HG03175 (cell line): ENCODE measurements around the gene TSPAN6.

Experiments used
- ATAC-seq: cut with Tn5 transposase; IDR thresholded peaks from one replicate; pipeline ENCODE4 v1.9.1; 2021; ENCODE audit warnings: mild to moderate bottlenecking, moderate library complexity; ENCODE audit not compliant: unreplicated experiment

TSPAN6 gene, protein sequence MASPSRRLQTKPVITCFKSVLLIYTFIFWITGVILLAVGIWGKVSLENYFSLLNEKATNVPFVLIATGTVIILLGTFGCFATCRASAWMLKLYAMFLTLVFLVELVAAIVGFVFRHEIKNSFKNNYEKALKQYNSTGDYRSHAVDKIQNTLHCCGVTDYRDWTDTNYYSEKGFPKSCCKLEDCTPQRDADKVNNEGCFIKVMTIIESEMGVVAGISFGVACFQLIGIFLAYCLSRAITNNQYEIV

DNA sequence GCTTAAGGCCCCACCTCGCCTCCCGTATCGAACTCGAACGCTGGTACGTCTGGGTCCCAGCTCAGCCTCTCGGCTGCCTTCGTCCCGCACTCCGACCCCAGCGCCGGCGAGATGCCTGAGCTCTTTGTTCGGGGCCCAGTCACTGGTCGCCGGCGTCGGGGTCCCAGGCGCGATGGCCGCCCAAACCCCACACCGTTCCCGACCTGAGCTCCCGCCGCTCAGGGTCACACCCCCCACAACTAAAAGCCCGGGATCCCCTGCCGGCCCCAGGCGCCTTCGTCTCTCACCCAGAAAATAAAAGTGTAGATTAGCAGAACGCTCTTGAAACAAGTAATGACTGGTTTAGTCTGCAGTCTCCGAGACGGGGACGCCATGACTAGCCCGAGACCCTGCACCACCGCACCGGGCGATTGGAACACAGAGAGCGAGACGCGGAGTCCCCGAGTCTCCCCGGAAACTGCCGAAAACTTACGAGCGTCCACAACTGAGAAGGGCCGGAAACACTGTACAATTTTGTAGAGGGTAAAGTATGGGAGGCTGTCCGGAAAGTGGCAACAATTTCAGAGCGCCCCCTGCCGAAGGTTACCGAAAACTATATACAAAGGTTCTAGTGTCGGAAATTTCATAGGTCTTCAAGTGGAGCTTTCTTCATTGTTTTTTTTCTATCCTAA is at the start of gene TSPAN6:
TSS of gene TSPAN6 (minus strand) at position 486 of the 671 bp plus-strand sequence. CDS start at position 374, 112 bp downstream.
- peak; percentile 100 for ATAC-seq

DNA sequence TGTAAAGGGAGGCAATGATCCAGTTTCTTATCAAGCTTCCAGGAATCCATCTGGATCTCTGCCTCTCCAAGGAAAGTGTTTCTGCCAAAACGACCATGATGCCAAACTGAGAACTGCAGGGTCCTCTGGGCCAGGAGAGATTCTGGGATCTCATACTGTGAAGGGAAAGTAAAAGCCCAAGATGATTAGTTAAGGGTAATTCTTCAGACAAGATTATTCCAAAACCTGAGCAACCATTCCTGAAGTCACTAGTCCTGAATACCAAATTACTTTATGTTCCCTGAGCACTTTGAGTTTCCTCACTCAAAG is 49.3 kb upstream of the TSPAN6 start:
- ATAC-seq, result peak; percentile 8

DNA sequence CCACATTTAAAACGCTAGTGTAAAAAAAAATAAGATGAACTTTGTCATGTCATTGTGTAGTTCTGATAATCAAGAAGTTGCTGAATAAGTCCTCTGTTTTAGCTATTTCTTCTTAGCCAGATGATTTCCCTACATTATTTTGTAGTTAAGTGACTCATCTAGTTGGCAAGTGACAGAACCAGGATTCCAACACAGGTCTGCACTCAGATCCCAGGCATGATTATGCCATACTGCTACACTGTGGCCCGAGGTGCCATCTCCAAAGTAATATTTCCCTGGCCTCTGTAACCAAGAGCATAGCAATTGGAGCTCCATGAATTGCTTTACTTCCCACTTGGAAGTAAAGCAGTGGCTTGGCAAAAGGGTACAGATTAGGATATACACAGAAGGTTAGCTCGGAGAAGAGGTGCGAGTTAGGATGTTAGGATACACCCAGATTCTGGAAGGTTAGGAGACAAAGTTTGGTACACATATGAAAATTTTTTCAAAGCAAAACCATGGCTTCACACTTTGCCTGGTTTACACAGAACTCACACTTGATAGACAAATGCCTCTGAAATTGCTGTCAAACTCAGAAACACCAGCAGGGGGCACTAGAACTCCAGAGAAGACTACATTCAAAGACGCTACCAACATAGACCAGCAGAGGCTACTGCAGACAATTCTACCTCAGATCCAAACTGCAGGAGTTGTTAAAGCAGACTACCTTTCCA is 48.8 kb upstream of the TSPAN6 start:
- ATAC-seq, result peak; percentile 85

DNA sequence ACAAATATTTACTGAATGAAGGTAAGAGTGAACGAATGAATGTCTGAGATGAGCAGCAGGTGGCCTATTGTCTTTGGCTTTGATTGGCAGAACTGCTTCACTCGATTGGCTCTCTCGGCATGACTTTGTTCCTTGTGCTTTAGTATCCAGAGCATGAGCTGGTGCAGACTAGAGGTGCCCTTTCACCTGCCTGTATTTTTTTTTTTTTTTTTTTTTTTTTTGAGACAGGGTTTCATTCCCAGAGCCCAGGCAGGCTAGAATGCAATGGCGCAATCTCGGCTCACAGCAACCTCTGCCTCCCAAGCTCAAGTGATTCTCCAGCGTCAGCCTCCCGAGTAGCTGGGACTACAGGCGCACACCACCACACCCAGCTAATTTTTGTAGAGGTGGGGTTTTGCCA is 46.3 kb upstream of the TSPAN6 start:
- no peak for ATAC-seq

DNA sequence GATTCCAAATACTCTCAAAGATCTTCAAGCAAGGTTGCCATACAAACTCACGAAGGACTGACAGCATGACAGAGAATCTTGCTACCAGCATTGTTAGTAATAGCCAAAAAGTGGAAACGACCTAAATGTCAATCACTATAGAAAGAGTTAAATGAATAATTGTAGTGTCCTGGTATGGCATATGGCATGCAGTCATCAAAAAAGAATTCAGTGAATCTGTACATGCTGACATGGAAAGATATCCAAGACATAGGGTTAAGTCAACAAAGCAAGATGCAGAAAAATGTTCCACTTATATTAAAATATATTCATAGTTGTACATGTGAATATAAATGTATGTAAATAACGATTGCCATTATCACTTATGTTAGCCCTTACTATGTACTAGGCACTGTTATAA is 45.0 kb upstream of the TSPAN6 start:
- ATAC-seq, result no peak

DNA sequence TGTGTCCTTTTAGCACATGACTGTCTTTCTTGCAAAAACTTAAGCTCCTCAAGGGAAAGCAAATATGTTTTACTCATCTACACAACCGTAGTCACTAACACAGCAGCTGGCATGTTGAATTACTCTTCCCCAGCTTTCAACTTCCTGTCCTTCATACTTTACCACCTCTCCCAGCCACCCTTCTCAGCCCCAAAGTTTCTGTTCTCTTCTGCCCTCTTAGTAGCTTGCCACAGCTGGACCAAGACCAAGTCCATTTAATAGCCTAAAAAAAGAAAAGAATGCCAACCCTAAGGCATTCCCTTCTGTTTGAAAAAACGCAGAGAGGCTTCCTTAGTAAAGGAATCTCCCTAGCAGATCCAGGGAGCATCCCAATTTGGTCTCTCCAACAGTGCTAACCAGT is 44.1 kb upstream of the TSPAN6 start:
- no peak for ATAC-seq

DNA sequence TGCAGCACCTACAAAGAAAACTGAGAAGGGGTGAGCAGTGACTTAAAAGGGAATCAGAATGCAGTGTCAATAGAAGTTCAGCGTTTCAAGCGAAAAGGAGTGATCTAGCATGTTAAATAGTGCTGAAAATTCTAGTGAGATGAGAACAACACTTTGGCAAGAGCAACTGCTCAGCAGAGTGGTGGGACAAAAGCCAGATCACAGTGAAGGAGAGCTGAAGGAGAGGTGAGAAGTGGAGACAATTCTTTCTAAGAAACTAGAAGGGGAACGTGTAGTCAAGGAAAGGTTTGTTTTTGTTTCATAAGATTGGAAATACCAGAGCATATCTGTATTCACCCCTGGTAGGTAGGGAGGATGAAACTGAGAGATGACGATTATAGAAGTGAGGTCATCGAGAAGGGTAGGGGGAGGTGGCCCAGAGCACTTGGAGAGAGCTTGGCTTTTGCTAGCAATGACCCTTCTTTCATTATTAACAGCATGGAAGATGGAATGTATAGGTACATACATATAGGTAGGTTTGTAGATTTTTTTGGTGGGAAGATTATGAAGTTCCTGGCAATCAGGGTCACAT is 41.1 kb upstream of the TSPAN6 start:
- no peak for ATAC-seq

DNA sequence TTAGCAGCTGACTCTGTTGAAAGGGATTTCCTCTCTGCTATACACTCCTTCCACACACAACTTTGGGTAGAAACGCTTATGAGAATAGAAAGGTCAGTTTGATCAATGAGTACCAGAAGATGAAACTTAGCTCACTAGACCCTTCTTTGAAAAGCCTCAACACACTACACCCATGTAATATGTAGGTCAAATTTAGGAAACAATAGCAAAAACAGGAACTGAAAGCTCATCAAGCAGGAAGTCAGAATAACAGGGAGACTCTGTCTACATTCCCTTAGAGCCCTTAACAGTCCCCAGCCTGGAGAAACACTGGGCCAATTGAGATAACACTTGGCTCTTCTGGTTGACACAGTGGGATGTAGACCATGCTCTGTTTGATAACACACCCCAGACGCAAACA is 38.1 kb upstream of the TSPAN6 start:
- ATAC-seq, result peak; percentile 82

DNA sequence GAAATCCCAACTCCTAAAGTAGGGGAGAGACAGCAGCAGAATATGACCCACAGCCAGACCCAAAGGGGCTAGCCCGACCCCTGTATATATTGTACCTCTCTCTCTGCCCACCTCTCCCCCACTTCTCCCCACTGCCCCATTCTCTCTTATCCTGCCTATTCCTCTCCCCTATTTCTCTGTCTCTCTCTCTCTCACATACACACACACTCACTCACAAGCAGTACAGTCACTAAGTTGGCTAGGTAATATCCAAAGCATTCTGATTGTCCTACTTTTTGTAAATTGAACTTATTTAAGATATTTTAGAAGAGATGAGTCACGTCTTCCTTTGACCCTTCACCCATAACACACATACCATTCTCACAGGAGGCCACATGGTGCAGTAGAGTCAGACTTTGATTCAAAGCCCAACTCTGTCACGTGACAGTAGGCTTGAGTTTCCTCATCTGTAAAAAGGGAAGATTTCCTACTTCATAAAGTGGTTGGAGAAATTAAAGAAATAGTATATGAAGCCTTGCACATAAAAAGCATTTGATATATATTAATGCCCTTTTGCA is 36.9 kb upstream of the TSPAN6 start:
- ATAC-seq, result no peak

DNA sequence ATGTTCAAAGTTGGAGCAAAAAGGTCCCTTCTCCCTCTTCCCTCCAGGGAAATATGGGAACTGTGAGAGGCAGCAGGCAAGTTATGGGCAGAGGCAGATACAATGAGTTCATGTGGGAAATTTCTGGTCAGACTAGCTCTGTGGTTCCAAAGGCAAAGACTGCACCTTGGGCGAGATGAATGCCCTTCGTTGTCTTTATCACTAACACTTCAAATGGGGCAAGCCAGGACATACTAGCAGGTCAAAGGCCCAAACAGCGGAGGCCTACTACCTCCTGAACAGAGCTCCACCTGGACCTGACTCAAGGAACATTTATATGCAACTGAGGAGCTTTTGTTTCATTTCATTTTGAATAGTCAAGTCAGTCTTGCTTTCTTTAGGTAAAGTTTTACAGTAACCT is 36.4 kb upstream of the TSPAN6 start:
- ATAC-seq, result no peak

DNA sequence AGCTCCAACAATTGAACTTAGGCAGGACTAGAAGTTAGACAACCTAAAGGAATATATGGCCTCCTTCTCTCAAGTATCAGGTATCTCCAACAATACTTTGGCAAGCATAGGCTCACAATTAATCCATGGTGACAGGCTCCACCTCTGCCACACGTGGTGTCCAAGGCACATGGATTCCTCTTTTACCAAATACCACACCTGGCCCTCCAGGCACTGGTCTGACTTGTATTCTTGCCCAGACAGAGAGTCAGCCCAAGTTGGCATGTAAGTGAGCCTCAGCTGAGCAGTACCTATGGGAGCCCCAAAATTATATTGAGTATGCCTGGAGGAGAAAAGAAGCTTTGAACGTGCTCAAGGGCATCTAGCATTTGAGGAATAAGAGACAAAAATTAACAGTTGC is 27.0 kb upstream of the TSPAN6 start:
- ATAC-seq, result no peak

DNA sequence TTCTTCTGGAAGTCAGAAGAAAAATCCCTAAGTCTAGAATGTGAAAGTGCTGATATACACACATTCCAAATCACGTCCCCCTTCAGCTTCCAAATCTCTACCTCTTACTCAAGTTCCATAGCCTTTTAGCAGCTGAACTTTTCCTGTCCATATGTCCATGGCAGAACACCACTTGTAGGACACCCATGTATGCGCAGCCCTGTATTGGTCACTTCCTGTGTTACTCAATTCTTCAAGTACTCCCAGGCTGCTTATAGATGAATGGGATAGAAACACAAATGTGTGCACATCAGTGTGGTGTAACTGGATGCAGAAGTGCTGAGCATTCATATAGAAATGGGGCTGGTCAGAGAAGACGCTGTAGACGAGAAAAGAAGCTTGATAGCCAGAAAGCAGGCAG is 26.2 kb upstream of the TSPAN6 start:
- no peak for ATAC-seq

DNA sequence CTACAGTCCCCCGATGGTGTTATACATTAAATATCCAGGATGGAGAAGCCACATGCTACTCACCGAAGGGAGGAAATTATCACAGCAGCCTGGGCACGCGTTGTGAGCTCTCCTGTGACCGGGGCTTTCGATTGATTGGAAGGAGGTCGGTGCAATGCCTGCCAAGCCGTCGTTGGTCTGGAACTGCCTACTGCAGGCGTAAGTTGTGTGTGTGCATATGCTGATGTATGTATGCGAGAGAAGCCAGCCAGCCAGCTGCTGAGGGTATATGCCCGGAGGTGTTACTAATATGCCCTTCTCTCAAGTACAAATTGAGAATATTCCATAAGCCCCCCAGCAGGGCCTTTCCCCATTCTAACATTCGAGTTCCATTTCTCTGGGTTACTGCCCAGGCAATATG is 25.6 kb upstream of the TSPAN6 start:
- ATAC-seq, result no peak

DNA sequence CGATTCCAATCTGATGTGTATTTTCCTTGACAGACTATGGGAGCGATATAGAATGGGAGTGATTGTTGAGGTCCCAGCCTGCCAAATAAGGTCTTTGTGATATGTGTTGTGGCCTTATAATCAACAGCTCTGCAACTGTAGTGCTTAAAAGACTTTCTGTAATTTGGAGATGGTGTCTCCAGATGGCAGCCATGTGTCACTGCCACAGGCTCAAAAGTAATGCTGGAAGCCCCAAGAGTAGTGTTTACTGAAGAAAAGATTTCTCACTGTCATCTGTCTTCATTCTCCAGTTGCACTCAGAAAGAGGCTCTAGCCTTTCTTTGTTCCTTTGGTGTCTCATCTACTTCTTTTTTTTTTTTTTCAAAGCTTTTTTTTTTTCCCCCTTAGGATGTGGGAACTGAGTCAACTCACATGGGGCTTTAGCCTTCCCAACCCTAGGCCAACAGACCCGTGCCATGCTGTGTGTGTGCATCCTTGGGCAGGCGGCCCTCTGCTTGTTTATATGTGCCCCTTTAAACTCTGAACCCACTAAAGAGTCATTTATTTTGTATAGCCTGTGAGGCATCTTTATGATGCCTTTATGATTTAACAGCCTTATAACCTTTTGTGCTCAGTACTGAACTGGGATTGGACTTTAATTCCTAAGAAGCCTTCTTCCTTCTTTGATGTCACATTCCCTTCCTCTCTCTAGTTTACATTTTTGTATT is 23.0 kb upstream of the TSPAN6 start:
- ATAC-seq, result no peak

DNA sequence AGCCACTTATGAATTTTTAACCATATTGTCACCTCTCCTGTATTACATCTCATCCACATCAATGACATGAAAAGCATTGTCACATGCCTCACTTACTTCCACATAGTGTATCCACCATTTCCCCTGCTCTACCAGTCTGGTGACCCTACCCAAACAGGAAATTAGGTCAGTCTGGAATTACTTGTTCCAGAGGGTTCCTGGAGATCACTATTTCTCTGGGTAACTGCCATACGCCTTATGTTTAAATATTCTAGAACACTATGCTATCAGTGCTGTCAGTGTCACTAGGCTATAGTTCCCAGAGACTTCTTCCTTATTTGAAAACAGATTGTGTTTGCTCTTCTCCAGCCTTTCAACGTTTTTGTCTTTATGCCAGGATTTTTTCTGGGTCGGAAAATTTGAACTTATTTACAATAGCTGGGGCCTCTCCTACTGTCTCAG is 22.4 kb upstream of the TSPAN6 start:
- ATAC-seq, result no peak

DNA sequence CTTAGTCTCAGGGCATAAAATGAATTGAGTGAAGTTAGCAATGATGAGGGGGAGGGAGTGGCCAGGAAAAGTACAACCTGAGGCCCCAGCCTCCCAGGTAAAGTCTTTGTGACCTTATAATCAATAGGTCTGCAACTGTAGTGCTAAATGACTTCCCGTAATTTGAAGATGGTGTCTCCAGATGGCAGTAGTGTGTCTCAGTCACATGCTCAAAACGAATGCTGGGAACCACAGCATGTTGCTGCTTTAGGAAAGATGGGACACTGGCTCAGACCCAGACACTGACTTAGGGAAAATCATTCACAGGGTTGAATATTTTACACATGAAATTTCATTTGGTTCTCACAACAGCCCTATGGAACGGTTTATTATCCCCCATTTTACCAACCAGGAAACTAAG is 17.7 kb upstream of the TSPAN6 start:
- ATAC-seq, result no peak

DNA sequence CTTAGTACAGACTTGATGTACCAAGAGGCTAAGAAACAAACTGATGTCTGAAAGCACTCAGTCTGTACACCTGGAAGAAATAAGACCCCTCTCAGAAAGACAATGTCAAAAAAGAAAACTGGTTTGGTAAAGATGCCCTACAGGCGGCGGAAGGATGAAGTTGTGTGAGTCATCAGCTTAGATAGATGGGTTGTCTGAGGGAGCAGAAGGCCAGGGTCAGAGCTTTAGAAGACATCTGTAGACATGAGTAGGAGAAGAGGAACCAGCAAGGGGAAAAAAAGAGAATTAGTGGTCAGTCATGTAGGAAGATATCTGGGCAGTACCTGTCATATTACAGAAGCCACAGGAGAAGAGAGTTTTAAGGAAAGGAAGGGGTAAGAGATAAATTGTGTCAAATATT is 15.7 kb upstream of the TSPAN6 start:
- ATAC-seq, result no peak

DNA sequence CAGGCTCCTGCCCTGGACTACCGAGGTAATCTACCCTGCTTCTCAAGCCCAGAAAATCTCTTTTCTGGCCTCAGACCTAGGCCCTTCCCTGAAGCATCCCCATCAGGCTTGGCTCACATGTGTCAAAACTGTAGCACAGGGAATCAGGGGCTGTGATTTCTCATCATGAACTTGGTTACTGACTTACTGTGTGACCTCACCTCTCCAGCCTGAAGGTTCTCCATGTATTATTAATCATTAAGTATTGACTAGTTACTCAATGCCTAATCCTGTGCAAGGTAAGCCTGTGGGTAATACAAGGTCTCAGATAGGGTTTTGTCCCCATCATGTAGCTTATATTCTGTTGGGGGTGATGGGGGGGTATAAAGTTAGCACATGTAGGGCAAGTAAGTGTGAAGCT is 14.2 kb upstream of the TSPAN6 start:
- ATAC-seq, result peak; percentile 58

DNA sequence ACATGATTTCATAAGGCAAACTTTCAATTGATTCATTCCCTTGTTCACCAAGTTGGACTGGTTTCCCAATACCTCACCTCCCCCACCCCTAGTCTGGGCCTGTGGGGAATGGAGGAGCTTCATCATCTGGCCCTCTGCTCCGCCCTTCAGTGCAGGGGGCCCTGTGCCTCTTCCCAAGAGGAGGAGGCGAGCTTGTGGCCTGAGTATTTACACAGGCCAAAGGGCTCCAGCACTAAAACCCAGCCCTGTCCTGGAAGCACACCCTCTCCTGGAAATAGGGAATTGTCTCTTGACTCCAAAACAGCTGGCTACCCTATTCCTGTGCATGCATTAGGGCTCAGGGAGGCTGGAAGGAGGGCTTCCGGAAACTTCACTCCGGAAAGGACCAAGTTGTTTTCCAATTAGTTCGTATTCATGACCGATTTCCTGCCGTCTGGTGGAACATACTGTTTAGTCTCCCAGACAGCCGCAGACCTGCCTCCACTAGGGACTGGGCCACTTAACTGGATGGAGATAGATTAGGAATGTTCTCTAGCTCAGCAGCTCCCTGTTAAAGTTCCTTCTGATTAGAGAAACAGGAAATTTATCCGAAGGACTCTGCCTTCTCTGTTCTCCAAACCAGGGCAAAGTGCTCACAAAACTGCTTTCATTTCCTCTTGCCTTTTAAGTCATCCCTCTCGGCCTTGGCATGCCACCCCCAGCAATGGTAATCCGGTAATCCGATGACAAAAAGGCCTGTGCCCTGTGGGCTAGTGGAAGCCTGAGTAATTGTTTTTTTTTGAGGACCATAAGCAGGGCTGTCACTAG is 13.1 kb upstream of the TSPAN6 start:
- ATAC-seq, result peak; percentile 43
